NCI-H187 (cell line): ENCODE results near the gene DDI1.
"Not testable (repeated sequence)": the region's sequence is repeated elsewhere in the genome, so short reads cannot be mapped to it uniquely, and the experiment has no call there.

Experiments
- DNase-seq, 2 experiments: peaks; one replicate each; lab custom pipeline; 2025; lab: John Stamatoyannopoulos, UW

DDI1 gene

DNA sequence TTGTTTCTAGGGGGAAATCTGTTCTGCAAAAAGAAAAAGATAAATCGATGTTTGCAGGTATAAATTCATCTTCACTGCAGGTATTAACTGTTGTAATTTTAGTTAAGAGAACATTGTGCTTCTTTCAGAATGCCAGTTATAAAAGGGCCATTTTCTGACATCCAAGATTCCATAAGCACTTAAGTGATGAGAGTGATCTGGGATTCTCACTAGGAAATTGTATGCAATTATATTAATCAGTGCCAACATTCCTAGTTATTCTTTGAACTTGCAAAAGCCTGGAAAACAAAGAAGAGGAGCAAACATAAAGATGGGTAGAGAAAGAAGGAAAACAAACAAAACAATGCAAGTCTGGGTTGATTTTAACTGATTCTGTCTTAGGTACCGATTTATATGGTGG, 5.4 kb downstream of the DDI1 start:
- no peak for DNase-seq

DNA sequence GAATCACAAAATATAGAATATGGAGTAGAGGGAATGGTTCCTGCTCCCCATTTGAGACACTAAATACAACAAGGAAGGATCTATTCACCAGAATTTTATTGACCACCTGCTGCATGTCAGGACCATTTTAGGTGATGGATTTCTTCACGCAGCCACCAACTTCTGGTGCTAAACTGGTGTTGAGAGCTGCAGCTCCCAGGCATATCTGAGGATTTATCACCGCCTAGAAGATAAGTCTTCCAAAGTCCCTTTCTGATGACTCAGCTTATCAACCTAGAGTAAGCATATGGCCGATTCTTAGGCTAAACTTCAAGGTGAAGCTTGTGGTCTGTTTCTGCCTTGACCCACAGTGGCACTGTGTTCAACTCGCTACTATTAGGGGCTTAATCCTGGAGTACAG, 6.7 kb downstream of the DDI1 start:
- DNase-seq = no peak

DNA sequence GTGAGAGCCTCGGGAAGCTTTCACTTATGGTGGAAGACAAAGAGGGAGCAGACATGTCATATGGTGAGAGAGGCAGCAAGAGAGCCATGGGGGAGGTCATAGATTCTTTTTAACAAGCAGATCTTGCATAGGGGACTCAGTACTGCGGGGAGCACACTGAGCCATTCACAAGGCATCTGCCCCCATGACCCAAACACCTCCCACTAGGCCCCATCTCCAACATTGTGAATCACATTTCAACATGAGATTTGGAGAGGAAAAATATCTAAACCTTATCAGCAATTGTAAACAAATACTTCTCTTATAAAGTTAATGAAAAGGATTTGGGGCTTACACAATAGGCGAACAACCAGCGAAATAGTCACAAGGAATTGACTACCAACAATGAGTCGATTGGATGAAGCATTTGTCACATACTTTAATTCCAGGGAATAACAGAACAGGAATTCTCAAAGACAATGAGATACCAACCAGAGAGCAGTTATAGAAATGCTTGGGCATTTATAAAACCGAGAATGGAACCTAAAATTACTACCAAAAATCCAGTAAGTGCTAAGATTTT, 7.3 kb downstream of the DDI1 start:
- no peak for DNase-seq

DNA sequence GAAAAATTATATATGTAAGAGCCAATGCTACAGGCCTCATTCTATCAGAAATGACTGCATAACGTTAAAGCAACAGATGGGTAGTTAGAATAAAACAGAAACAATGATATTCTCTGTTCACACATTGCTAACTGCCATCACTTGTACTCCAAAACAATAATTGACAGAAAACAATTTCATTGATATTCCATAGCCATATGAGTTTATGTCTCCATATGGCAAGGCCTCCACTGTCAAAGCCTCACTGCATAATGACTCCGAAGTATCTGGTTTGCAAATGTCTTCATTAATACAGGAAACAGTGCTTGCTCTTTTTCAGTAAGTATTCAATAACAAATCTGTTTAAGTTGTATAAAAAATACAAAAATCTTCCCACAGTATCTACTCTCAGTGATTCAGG, 9.9 kb downstream of the DDI1 start:
- no peak for DNase-seq

DNA sequence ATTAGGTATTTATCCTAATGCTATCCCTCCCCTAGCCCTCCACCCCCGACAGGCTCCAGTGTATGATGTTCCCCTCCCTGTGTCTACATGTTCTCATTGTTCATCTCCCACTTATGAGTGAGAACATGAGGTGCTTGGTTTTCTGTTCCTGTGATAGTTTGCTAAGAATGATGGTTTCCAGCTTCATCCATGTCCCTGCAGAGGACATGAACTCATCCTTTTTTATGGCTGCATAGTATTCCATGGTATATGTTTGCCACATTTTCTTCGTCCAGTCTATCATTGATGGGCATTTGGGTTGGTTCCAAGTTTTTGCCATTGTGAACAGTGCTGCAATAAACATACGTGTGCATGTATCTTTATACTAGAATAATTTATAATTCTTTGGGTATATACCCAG, 10.4 kb downstream of the DDI1 start:
- DNase-seq = not testable (repeated sequence)

DNA sequence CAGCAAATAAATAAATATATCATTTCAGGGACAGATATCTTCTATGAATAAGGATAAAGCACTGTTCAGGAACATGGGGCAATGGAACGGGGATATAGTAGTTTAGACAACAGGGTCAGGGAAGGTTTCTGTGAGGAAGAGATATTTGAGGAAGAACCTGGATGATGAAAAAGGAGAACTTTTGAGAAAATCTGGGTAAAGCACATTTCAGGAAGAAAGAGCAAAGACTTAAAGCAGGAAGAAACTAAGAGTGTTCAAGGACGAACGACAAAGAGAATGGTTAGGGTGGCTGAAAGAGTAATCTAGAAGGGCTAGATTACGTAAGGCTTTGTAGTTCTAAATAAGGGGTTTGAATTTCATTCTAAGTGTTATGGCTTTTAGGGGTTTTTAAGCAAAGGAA, 12.7 kb downstream of the DDI1 start:
- no peak for DNase-seq

DNA sequence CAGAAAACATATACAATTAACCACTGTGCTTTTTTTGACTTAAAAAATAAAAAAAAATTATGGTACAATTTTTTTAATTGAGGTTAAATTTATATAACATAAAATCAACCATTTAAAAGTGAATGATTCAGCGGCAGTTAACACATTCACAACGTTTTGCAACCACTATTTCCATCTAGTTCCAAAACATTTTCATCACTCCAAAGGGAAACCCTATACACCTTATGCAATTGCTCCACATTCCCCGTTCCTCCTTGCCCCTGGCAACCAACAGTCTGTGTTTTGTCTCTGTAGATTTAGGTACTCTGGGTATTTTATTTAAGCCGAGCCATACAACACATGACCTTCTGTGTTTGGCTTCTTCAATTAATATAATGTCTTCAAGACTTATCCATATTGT, 15.3 kb downstream of the DDI1 start:
- no peak for DNase-seq

DNA sequence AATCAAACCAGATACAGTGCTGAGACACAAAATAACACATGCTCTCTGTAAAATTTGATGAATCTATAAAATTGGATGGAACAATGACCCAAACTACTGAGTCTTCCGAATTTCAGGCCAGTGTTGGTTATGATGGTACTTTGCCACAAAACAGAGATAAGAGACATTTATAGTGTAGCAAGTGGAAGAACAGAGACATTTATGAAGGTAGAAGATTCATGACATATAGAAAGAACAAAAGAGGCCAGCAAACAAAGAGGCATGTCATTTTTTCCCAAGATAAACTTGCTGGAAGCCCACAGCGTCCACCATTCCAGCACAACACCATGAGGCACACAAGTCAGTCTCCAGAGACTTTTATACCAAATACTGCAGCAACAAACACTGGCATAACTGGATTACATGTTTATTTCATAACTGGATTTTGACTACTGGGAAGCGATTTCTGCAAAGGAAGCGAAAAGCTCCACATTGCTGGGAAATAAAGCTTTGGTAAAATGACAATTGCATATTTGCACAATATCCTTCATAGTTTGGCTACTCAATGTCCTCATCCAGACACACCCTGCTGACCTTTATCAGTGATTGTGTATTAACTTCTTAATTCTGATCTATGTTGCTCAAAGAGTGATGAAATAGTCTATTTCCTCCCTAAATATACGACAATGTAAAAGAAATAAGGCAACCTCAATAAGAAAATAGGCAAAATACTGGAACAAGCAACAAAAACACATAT, 17.5 kb downstream of the DDI1 start:
- no peak for DNase-seq

DNA sequence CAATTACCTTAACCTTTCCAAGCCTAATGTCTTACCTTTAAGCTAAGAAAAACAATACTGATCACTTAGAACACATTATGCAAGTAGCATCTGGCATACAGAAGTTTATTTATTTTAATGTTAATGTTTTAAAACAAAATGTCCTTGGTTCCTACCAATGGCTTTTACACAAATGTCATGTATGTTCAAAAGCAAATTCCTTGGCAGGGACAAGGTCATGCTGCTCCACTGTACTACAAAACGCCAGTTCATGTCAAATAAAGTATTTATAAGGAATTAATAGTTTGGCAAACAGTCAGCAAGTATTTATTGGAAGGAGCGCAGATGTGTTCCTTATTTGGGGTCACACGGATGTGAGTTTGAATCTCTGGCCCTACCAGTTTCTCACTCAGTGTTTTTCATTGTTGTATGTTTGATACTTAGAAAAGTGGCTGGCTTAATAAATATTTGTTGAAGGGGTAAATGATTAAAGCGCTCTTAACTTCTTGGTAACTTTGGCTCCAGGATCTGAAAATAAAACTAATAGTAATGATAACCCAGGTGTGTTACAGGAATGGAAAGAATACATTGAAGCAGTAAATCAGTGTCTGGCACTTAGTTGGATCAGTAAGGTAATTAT, 18.6 kb downstream of the DDI1 start:
- DNase-seq = no peak

DNA sequence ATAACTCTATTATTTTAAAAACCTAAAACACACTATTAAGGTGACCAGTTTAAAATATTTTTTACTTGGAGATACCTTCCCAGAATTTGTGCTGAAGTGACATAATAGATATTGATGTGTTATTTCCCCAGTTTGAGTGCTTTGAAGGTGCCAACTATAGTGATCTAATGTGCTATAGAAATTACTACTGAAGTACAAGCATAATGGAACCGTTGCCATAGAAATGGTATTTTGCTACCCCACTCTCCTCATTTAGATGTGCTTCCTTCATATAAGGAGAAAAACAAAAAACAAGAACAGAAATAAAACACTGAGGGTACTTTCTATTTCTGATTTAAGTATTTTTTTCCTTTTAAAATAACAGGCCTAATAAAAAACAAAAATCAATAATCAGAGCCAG, 19.2 kb downstream of the DDI1 start:
- no peak for DNase-seq

DNA sequence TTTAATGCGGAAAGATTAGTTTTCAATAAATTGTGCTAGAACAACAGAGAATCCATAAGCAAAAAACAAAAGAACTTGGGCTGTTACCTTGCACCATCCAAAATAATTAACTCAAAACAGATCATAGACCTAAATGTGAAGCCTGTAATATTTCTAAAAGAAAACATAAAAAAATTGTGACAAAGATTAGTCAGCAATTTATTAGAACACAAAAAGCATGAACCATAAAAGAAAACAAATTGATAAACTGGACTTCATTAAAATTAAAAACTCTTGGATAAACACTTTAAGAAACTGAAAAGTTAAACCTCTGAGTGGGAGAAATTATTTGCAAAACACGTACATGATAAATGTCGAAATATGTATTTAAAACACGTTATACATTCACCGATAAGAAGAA, 21.5 kb downstream of the DDI1 start:
- no peak for DNase-seq

DNA sequence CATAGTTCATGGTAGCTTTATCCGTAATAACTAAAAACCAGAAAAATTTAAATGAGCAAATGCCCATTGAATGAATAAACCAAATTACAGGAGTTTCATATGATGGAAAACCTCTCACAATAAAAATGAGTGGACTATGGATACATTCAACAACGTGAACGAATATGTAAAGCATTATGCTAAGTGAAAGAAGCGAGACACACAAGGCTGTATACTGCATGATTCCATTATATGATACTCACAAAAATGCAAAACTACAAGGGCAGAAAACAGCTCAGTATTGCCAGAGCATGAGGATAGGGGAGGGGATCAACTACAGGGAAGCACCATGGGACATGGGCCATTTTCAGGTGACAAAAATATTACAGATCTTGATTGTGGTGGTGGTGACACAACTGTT, 22.2 kb downstream of the DDI1 start:
- no peak for DNase-seq

DNA sequence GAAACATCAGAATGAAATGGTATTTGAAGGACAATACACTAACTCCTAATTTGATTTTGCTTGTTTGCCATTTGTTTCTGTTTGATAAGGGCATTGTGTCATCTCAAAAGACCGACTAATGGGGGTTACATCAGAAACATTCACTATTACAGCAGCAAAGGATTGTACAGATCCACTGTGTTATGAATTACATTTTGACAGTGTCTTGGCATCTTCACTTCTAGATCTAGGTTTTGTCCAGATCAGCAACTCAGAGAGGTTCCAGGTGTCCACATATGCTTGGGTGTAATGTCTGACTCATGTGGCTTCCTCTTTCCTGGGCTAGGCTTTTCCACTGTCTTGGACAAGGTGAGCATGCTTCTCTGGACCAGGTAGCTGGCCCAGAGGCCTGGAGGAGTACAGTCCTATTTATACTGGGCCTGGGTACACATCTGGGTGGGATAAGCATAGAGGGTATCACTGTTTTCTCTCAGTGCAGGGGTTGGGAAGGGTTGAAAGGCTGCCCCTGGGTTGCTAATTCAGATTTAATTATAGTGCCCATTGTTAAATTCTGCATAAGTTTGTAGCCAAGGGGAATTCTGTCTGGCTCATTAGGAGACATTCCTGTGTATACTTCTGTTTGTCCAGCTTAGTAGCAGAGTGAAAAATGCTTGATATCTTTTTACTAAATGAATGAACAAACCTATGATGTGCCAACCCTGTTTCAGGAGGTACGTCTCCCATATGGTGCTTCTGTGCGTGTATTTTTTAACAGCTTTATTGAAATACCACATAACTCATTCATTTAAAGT, 23.8 kb downstream of the DDI1 start:
- no peak for DNase-seq

DNA sequence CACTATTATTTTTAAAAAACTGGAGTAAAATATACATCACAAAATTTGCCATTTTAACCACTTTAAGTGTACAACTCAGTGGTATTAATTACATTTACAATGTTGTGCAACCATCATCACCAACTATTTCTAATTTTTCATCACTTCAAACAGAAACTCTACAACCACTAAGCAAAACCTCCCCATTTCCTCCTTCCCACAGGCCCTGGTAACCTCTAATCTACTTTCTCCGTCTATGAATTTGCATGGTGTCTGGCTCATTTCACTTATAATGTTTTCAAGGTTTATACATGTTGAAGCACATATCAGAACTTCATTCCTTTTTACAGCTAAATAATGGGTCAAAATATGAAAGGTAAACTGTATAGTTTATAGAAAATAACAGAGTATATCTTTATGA, 24.4 kb downstream of the DDI1 start:
- DNase-seq = no peak

DNA sequence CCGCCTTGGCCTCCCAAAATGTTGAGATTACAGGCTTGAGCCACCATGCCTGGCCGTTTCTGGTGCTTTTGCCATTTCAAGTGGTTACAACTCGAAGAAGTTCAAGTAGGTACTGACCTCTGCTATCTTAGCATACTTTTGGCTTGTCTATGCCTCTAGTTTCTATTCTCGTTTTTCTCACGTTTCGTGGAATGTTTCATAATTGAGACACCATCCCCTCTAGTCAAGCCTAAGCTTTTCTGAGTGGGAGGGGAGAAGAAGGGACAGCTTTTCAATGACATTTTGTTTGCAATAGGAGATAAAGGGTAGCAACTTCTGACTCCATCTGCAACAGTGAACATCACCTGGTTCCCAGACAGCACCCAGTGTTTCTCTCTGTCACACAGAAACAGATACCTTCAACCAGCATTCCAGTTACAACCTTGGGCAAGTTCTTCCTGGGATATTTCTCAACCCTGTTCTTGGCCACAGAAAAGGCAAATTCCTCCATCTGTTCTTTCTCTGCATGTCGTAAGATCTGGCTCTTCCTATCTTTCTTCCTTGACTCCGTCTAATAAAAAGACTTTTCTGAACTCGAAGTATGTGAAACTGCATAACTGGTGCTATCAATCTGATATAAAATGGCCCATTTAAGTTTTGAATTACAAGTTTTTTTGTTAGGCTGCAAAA, 25.5 kb downstream of the DDI1 start:
- DNase-seq = no peak

DNA sequence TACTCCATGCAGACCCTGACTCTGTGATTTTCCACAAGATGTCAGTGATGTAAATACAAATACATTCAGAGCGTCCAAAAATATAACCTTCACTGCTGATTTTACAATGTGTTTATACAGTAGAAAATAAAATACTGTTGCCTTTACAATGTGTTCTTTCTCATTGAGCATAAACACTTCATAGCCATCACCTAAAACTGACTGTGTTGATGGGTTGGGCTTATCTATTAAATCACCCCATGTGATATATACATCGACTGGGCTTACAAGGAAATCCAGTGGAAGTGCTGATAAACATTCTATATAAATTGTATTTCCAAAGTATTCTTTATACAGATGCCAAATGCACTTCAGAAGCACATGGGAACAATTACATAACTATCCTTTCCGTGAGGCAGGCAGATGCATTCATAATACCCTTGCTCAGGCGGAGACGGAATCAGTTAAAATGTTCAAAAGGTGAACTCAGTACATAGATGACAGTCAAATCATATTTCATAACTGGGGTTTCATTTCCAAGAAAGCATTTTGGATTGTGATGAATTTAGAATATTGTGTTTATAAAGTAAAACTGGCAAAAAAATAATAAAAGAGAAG, 27.7 kb downstream of the DDI1 start:
- DNase-seq = no peak

DNA sequence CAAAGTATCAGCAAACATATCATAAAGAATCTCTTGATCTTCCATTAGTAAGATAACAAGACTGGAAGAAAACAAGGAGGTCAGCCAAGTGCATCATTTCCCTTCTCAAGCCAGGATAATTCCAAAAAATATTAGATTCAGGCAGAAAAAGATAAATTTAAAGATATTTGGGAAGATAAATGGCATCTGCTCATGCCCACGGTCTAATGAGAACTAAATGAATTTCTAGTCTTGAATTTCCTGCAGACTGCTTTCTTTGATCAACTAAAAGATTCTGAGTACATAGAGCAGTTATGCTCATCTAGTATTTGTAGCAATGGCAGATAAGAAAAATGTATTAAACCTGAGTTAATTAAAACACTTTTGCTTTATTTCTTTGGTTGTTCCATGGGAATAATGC, 31.1 kb downstream of the DDI1 start:
- DNase-seq = no peak

DNA sequence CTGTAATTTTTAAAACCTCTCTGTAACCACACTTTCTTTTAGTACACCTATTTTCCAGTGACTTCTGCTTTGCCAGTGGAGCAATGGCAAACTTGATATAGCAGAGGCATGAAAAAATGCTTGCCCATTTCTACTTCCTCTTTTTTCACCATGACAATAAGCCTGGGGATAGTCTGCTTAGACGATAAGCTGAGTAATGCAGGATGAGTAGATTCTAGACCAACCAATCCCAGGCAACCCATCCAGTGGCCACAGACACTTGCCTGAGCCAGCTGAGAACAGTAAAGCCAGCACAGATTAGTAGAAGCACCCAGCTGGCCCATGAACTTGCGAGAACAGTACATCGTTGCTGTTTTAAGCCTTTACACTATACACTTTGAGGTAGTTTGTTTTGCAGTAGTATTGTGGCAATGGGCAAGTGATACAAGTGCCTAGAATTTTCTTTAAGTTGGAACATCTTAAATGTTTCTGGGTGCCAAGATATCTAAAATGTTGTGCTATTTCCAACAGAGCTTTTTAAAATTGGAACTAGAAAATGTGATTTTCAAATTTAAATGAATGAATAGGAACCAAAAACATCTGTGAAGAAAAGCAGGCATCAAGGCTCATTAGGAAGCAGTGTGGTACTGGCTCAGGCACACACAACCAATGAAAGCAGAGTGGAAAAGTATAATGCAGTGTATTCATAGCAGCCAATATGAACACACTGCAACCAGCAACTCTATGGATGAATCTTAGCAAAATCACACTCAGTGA, 37.7 kb downstream of the DDI1 start:
- DNase-seq = no peak

DNA sequence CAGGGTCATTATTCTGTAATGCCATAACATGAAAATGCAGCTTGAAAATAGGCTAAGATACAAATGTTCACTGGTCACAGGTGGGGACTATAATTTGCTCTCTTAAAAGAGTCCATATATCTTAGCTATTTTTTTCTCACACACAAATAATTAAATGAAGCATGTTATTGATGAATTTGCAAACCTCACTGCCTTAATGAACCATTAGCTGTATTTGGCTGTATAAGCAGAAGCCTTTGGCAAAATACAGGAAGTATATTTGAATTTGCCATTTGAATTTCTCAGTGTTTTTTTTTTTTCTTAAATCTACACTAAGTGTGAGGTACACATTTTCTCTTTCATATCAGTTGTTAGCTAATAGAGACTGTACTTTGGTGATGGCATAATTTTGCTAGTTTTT, 38.7 kb downstream of the DDI1 start:
- DNase-seq = no peak

DNA sequence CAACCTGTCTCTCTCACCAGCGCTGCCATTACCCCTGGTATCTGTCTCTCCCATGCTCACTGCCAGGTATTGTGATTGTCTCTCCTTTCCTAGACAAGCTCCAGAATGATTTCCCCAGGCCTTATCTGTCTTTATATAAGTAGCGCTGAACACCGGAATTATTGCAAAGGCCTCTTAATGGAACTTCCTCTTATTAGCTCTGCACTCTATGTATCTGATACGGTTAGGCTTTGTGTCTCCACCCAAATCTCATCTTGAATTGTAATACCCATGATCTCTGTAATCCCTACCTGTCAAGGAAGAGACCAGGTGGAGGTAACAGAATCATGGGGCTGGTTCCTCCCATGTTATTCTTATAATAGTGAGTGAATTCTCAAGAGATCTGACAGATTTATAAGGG, 39.3 kb downstream of the DDI1 start:
- DNase-seq = no peak

DNA sequence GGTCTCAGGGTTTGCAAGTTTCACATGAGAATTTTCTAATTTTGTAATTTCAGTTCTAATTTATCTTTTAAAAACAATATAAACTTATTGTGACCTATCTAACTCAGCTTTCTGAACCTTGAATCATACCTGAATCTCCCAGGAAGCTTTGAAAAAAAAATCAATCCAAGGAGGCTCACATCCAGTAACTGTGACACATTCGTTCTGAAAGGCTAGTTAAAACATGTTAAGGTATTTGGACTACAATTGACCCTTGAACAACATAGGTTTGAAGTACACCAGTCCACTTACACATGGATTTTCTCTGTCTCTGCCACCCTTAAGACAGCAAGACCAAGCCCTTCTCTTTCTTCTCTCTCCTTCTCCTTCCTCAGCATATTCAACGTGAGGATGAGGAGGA, 40.0 kb downstream of the DDI1 start:
- no peak for DNase-seq
